HEK293 (cell line): Measurements from ENCODE around the gene PTPN4.

ENCODE experiments used
- CTCF ChIA-PET: fragments of 350-600 bp; formaldehyde crosslinking; extraction: SDS; loops from one replicate; lab custom pipeline; 2021; ENCODE audit warnings: antibody characterized with exemption; lab: Yijun Ruan, JAX
- POLR2A ChIA-PET: fragments of 300-600 bp; formaldehyde crosslinking; extraction: SDS; loops from one replicate; lab custom pipeline; 2020; ENCODE audit warnings: antibody characterized with exemption, inconsistent platforms; lab: Yijun Ruan, JAX
- H3K27ac ChIP-seq: fragments of 200-500 bp; sonication (Bioruptor generic); 2 replicates; pipeline ENCODE4 v1.5.1; 2014; ENCODE audit warnings: low read depth, low read length, control low read depth, inconsistent platforms; ENCODE audit errors: extremely low read depth
- H3K36me3 ChIP-seq, 2 experiments: fragments of 200-500 bp in 1 of 2; sonication (Bioruptor generic) in 1 of 2; 1 replicate in 1 of 2; 2 replicates in 1 of 2; pipeline ENCODE4 v1.5.1; 2014 to 2017; ENCODE audit warnings: inconsistent platforms in 2 of 2, low read length in 2 of 2; ENCODE audit not compliant: control insufficient read depth in 2 of 2, insufficient read depth in 1 of 2
- H3K4me1 ChIP-seq: fragments of 200-500 bp; sonication (Bioruptor generic); 2 replicates; pipeline ENCODE4 v1.5.1; 2014; ENCODE audit warnings: mild to moderate bottlenecking, low read length, inconsistent platforms; ENCODE audit not compliant: control insufficient read depth, insufficient read depth
- H3K4me3 ChIP-seq: 2 replicates; pipeline ENCODE4 v1.5.1; 2011; ENCODE audit warnings: low read depth, mild to moderate bottlenecking, control low read depth, low read length, moderate library complexity
- H3K9me3 ChIP-seq: fragments of 200-500 bp; sonication (Bioruptor generic); 2 replicates; pipeline ENCODE4 v1.5.1; 2014; ENCODE audit warnings: low read depth, low read length, inconsistent platforms; ENCODE audit not compliant: control insufficient read depth, insufficient read depth
- MYNN ChIP-seq: fragments of 450-650 bp; formaldehyde crosslinking; IDR thresholded peaks from 2 replicates; pipeline ENCODE4 v1.5.1; 2016; ENCODE audit warnings: missing biosample characterization, missing genetic modification characterization, borderline replicate concordance
- MZF1 ChIP-seq: fragments of 450-650 bp; formaldehyde crosslinking; IDR thresholded peaks from 2 replicates; pipeline ENCODE4 v1.5.1; 2017; ENCODE audit warnings: missing biosample characterization, missing genetic modification characterization, borderline replicate concordance
- REPIN1 ChIP-seq: fragments of 450-650 bp; formaldehyde crosslinking; IDR thresholded peaks from 2 replicates; pipeline ENCODE4 v1.5.1; 2017; ENCODE audit warnings: missing biosample characterization, missing genetic modification characterization, low read depth
- YY2 ChIP-seq: fragments of 450-650 bp; formaldehyde crosslinking; IDR thresholded peaks from 2 replicates; pipeline ENCODE4 v1.5.1; 2016; ENCODE audit warnings: missing biosample characterization, missing genetic modification characterization
- ZBTB21 ChIP-seq: fragments of 450-650 bp; formaldehyde crosslinking; IDR thresholded peaks from 2 replicates; pipeline ENCODE4 v1.5.1; 2017; ENCODE audit warnings: missing biosample characterization, missing genetic modification characterization
- ZEB2 ChIP-seq: fragments of 450-650 bp; formaldehyde crosslinking; IDR thresholded peaks from 2 replicates; pipeline ENCODE4 v1.5.1; 2016; ENCODE audit warnings: missing biosample characterization, missing genetic modification characterization
- ZFP41 ChIP-seq: fragments of 450-650 bp; formaldehyde crosslinking; IDR thresholded peaks from 2 replicates; pipeline ENCODE4 v1.5.1; 2016; ENCODE audit warnings: missing biosample characterization, missing genetic modification characterization, borderline replicate concordance
- ZFP69B ChIP-seq: fragments of 450-650 bp; formaldehyde crosslinking; IDR thresholded peaks from 2 replicates; pipeline ENCODE4 v1.5.1; 2016; ENCODE audit warnings: missing biosample characterization, missing genetic modification characterization
- ZNF157 ChIP-seq: fragments of 450-650 bp; formaldehyde crosslinking; IDR thresholded peaks from 2 replicates; pipeline ENCODE4 v1.5.1; 2016; ENCODE audit warnings: missing biosample characterization, missing genetic modification characterization
- ZNF19 ChIP-seq: fragments of 450-650 bp; formaldehyde crosslinking; IDR thresholded peaks from 2 replicates; pipeline ENCODE4; 2016; ENCODE audit warnings: missing biosample characterization, missing genetic modification characterization, low read depth
- ZNF221 ChIP-seq: fragments of 450-650 bp; formaldehyde crosslinking; IDR thresholded peaks from 2 replicates; pipeline ENCODE4 v1.5.1; 2017; ENCODE audit warnings: missing biosample characterization, missing genetic modification characterization, borderline replicate concordance
- ZNF223 ChIP-seq: fragments of 450-650 bp; formaldehyde crosslinking; IDR thresholded peaks from 2 replicates; pipeline ENCODE4 v1.5.1; 2016; ENCODE audit warnings: missing biosample characterization, missing genetic modification characterization
- ZNF292 ChIP-seq: fragments of 450-650 bp; formaldehyde crosslinking; IDR thresholded peaks from 2 replicates; pipeline ENCODE4 v1.5.1; 2016; ENCODE audit warnings: low read depth, missing biosample characterization, missing genetic modification characterization, borderline replicate concordance
- ZNF302 ChIP-seq: fragments of 450-650 bp; formaldehyde crosslinking; IDR thresholded peaks from 2 replicates; pipeline ENCODE4 v1.5.1; 2016; ENCODE audit warnings: missing biosample characterization, missing genetic modification characterization, low read depth
- ZNF510 ChIP-seq: fragments of 450-650 bp; formaldehyde crosslinking; IDR thresholded peaks from 2 replicates; pipeline ENCODE4 v1.5.1; 2018; ENCODE audit warnings: mild to moderate bottlenecking, missing genetic modification characterization, missing biosample characterization; ENCODE audit not compliant: insufficient replicate concordance
- ZNF521 ChIP-seq: fragments of 450-650 bp; formaldehyde crosslinking; IDR thresholded peaks from 2 replicates; pipeline ENCODE4 v1.5.1; 2017; ENCODE audit warnings: missing biosample characterization, mild to moderate bottlenecking, missing genetic modification characterization
- ZNF549 ChIP-seq: fragments of 450-650 bp; IDR thresholded peaks from 2 replicates; pipeline ENCODE4 v1.5.1; 2018; ENCODE audit warnings: missing biosample characterization, missing genetic modification characterization, mild to moderate bottlenecking, inconsistent platforms, moderate library complexity
- ZNF561 ChIP-seq: fragments of 450-650 bp; IDR thresholded peaks from 2 replicates; pipeline ENCODE4 v1.5.1; 2018; ENCODE audit warnings: missing biosample characterization, missing genetic modification characterization, borderline replicate concordance
- ZNF623 ChIP-seq: fragments of 450-650 bp; formaldehyde crosslinking; IDR thresholded peaks from 2 replicates; pipeline ENCODE4 v1.5.1; 2016; ENCODE audit warnings: missing biosample characterization, missing genetic modification characterization
- ZNF660 ChIP-seq: fragments of 450-650 bp; IDR thresholded peaks from 2 replicates; pipeline ENCODE4 v1.5.1; 2018; ENCODE audit warnings: missing biosample characterization, mild to moderate bottlenecking, missing genetic modification characterization
- ZNF747 ChIP-seq: fragments of 450-650 bp; formaldehyde crosslinking; IDR thresholded peaks from 2 replicates; pipeline ENCODE4 v1.5.1; 2016; ENCODE audit warnings: missing biosample characterization, missing genetic modification characterization
- ZNF777 ChIP-seq: fragments of 450-650 bp; formaldehyde crosslinking; IDR thresholded peaks from 2 replicates; pipeline ENCODE4 v1.5.1; 2017; ENCODE audit warnings: missing biosample characterization, missing genetic modification characterization, borderline replicate concordance
- ZNF792 ChIP-seq: fragments of 450-650 bp; formaldehyde crosslinking; IDR thresholded peaks from 2 replicates; pipeline ENCODE4 v1.5.1; 2016; ENCODE audit warnings: missing biosample characterization, missing genetic modification characterization
- ZNF830 ChIP-seq: fragments of 450-650 bp; IDR thresholded peaks from 2 replicates; pipeline ENCODE4 v1.5.0; 2018; ENCODE audit warnings: missing biosample characterization, missing genetic modification characterization, low read depth, mild to moderate bottlenecking, moderate library complexity
- ZXDB ChIP-seq: fragments of 450-650 bp; formaldehyde crosslinking; IDR thresholded peaks from 2 replicates; pipeline ENCODE4 v1.5.1; 2016; ENCODE audit warnings: missing biosample characterization, missing genetic modification characterization
- TF ChIP-seq, protein P1 (sequence below): fragments of 450-650 bp; formaldehyde crosslinking; conservative IDR thresholded peaks from 2 replicates; pipeline ENCODE4 v1.5.1; 2016; ENCODE audit warnings: low read depth, missing biosample characterization, missing genetic modification characterization
- TF ChIP-seq, protein P2 (sequence below): fragments of 450-650 bp; formaldehyde crosslinking; IDR thresholded peaks from 2 replicates; pipeline ENCODE4 v1.5.1; 2016; ENCODE audit warnings: missing biosample characterization, missing genetic modification characterization

PTPN4 gene

DNA sequence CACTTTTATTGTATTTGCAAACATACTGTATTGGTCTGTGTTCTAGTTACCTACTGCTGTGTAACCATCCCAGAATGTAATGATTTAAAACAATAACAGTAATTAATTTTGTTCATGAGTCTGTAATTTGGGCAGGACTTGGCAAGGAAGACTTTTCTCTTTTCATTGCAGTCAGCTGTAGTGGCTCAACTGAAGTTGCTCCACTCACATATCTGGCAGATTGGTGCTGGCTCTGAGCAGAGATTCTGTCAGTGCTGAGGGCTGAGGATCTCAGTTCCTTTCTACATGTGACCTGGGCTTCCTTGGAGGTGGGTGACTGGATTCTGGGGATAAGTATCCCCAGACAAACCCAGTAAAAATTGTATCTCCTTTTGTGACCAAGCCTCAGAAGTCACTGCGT lies 26.6 kb downstream of the PTPN4 start:
- H3K27ac ChIP-seq, result no peak overlapping the region
- CTCF ChIA-PET, result no interaction called here
- H3K36me3 ChIP-seq, result no peaks in the 10 kb centered on the region
- H3K4me3 ChIP-seq, result no peak overlapping the region
- TF ChIP-seq ZNF221 (tag by site-specific recombination) (no peak), ZNF777 (no peak), ZNF157 (no peak), ZNF549 (no peak), ZNF521 (tag by site-specific recombination) (no peak), MYNN (no peak), ZFP69B (tag by site-specific recombination) (no peak), ZNF623 (tag by site-specific recombination) (no peak), ZNF292 (tag by site-specific recombination) (no peak), ZNF747 (tag by site-specific recombination) (no peak)
- TF ChIP-seq, protein P1, sequence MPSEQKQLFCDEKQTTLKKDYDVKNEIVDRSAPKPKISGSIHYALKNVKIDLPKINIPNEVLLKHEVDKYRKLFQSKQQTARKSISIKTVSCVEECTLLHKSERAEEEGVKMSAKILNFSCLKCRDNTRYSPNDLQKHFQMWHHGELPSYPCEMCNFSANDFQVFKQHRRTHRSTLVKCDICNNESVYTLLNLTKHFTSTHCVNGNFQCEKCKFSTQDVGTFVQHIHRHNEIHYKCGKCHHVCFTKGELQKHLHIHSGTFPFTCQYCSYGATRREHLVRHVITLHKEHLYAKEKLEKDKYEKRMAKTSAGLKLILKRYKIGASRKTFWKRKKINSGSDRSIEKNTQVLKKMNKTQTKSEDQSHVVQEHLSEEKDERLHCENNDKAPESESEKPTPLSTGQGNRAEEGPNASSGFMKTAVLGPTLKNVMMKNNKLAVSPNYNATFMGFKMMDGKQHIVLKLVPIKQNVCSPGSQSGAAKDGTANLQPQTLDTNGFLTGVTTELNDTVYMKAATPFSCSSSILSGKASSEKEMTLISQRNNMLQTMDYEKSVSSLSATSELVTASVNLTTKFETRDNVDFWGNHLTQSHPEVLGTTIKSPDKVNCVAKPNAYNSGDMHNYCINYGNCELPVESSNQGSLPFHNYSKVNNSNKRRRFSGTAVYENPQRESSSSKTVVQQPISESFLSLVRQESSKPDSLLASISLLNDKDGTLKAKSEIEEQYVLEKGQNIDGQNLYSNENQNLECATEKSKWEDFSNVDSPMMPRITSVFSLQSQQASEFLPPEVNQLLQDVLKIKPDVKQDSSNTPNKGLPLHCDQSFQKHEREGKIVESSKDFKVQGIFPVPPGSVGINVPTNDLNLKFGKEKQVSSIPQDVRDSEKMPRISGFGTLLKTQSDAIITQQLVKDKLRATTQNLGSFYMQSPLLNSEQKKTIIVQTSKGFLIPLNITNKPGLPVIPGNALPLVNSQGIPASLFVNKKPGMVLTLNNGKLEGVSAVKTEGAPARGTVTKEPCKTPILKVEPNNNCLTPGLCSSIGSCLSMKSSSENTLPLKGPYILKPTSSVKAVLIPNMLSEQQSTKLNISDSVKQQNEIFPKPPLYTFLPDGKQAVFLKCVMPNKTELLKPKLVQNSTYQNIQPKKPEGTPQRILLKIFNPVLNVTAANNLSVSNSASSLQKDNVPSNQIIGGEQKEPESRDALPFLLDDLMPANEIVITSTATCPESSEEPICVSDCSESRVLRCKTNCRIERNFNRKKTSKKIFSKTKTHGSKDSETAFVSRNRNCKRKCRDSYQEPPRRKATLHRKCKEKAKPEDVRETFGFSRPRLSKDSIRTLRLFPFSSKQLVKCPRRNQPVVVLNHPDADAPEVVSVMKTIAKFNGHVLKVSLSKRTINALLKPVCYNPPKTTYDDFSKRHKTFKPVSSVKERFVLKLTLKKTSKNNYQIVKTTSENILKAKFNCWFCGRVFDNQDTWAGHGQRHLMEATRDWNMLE (tag by site-specific recombination), result no peak
- TF ChIP-seq, all 188 proteins: peak for 0
- POLR2A ChIA-PET, result no interaction called here
- no peaks in the 10 kb centered on the region for H3K4me1 ChIP-seq
- H3K9me3 ChIP-seq, result no peaks in the 10 kb centered on the region

DNA sequence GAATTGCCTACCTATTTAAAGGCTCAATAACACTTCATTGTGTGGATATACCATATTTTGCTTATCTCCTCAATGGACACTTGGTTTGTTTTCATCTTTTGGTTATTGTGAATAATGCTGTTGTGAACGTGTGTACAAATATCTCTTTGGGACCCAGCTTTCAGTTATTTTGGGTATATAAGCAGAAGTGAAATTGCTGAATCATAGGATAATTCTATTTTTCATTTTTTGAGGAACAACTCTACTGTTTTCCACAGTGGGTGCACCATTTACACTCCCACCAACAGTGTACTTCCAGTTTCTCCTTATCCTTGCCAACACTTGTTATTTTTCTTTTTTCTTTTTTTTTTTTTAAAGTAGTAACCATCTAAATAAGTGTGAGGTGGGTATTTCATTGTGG lies 29.0 kb downstream of the PTPN4 start:
- CTCF ChIA-PET, result no interaction called here
- no peaks in the 10 kb centered on the region for H3K4me1 ChIP-seq
- no peak overlapping the region for H3K27ac ChIP-seq
- no peak for TF ChIP-seq REPIN1 (tag by site-specific recombination)
- no peak for TF ChIP-seq YY2 (tag by site-specific recombination)
- no peak for TF ChIP-seq ZXDB
- TF ChIP-seq ZFP41 (tag by site-specific recombination), result no peak
- no peak for TF ChIP-seq ZNF223 (tag by site-specific recombination)
- no peak for TF ChIP-seq ZBTB21 (tag by site-specific recombination)
- TF ChIP-seq ZNF561 (tag by site-specific recombination), result no peak
- TF ChIP-seq ZNF660, result no peak
- TF ChIP-seq ZNF830 (tag by site-specific recombination), result no peak
- no peak for TF ChIP-seq ZEB2
- no peak for TF ChIP-seq ZNF792 (tag by site-specific recombination)
- TF ChIP-seq MZF1 (tag by site-specific recombination), result no peak
- no peak for TF ChIP-seq ZNF510
- no peak for TF ChIP-seq ZNF302 (tag by site-specific recombination)
- TF ChIP-seq ZNF19, result no peak
- TF ChIP-seq, protein P2, sequence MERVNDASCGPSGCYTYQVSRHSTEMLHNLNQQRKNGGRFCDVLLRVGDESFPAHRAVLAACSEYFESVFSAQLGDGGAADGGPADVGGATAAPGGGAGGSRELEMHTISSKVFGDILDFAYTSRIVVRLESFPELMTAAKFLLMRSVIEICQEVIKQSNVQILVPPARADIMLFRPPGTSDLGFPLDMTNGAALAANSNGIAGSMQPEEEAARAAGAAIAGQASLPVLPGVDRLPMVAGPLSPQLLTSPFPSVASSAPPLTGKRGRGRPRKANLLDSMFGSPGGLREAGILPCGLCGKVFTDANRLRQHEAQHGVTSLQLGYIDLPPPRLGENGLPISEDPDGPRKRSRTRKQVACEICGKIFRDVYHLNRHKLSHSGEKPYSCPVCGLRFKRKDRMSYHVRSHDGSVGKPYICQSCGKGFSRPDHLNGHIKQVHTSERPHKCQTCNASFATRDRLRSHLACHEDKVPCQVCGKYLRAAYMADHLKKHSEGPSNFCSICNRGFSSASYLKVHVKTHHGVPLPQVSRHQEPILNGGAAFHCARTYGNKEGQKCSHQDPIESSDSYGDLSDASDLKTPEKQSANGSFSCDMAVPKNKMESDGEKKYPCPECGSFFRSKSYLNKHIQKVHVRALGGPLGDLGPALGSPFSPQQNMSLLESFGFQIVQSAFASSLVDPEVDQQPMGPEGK (tag by site-specific recombination), result no peak
- TF ChIP-seq, all 188 proteins: peak for 0
- H3K9me3 ChIP-seq, result no peaks in the 10 kb centered on the region
- H3K36me3 ChIP-seq, result no peaks in the 10 kb centered on the region
- POLR2A ChIA-PET, result no interaction called here
- H3K4me3 ChIP-seq, result no peak overlapping the region
